ENCODE measurements around the gene LMAN1L.

LMAN1L gene

GRCh38 chr15:74787251-74788041 lies 25.2 kb upstream of the LMAN1L start:
- H3K4me1 ChIP-seq (ENCODE audit: control insufficient read depth in 2 of 2, insufficient read depth in 1 of 2, low read depth in 1 of 2, low read length in 2 of 2), result peaks cover 10 to 22% of the 10 kb centered on the region in 2 donors
- no peaks in the 10 kb centered on the region for H3K27me3 ChIP-seq (ENCODE audit: control insufficient read depth in 3 of 3, insufficient read depth in 3 of 3, low read depth in 1 of 3, low read length in 3 of 3)
- H2BK5ac ChIP-seq (ENCODE audit: low read length), result no peak overlapping the region
- H3K23ac ChIP-seq (ENCODE audit: low read depth, low read length, poor library complexity), result no peak overlapping the region
- peaks cover 18% of the 10 kb centered on the region for H3K79me1 ChIP-seq (ENCODE audit: low read depth, low read length)
- H2BK12ac ChIP-seq (ENCODE audit: low read length), result no peak overlapping the region
- no peak overlapping the region for H4K91ac ChIP-seq (ENCODE audit: low read depth, low read length, poor library complexity)
- no peak overlapping the region for H3K9ac ChIP-seq (ENCODE audit: low read depth, low read length, poor library complexity)
- H3K14ac ChIP-seq (ENCODE audit: low read length), result no peak overlapping the region
- no peak overlapping the region for H2BK15ac ChIP-seq (ENCODE audit: low read length)
- H4K8ac ChIP-seq (ENCODE audit: low read depth, low read length), result no peak overlapping the region
- no peak overlapping the region for H3K27ac ChIP-seq (replicated peaks; ENCODE audit: low read length)
- peaks cover 3 to 28% of the 10 kb centered on the region in 2 donors for H3K36me3 ChIP-seq (replicated peaks in 1 of 2; ENCODE audit: control insufficient read depth in 2 of 2, insufficient read depth in 2 of 2, low read length in 2 of 2)
- H3K9me3 ChIP-seq (replicated peaks in 1 of 2; ENCODE audit: control insufficient read depth in 2 of 2, insufficient read depth in 1 of 2, low read depth in 1 of 2, low read length in 2 of 2), result no peaks in the 10 kb centered on the region
- H3K18ac ChIP-seq (ENCODE audit: low read length), result no peak overlapping the region
- DNase-seq (ENCODE audit: low spot score), result no peak
- H3K4ac ChIP-seq (ENCODE audit: low read length), result no peak overlapping the region
- no peak overlapping the region for H3K4me3 ChIP-seq (ENCODE audit: low read length in 2 of 2)
- no peak overlapping the region for H2AFZ ChIP-seq (ENCODE audit: low read length)
- no peak overlapping the region for H2BK120ac ChIP-seq (ENCODE audit: low read depth, low read length)
- WGBS, 2 donors (ENCODE audit: extremely low coverage in 2 of 2, insufficient read length in 2 of 2, insufficient replicate concordance in 1 of 2), result no CpG with 5 or more reads among the region's 13 CpGs
- H2AK5ac ChIP-seq (ENCODE audit: low read depth, low read length), result no peak overlapping the region
- no peak overlapping the region for H3K4me2 ChIP-seq (ENCODE audit: insufficient read depth, low read length, poor library complexity, severe bottlenecking)

DNA sequence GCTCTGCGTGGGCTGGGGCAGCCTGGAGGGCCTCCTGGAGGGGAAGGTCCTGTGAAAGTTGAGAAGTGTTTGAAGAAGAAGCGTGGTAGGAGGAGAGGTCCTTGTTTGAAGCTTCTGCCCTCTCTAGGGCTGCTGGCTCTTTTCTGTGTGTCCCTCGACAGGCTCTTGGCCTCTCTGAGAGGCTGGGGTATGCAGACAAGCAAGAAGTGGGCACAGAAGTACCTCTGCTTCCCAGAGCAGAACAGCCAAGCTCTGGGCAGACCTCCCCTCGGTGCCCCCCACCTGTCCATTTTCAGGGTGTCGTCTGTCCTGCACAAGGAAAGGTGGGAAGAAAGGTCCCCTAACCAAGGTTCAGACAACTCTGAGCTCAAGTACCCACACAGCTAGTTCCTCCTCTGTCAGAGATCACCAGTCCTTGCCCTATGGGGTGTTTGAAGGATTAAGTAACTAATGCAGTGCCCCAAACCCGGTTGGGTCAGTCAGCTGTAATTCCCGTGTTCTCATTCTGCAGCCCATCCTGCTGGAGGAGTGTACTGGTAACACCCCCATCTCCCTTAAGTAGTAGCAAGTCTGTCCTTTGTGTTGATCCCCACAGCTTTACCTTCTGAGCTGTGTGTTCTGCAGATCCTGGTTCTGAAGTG lies 24.5 kb upstream of the LMAN1L start:
- no peak overlapping the region for H3K18ac ChIP-seq (ENCODE audit: low read length)
- H3K14ac ChIP-seq (ENCODE audit: low read length), result no peak overlapping the region
- H4K91ac ChIP-seq (ENCODE audit: low read depth, low read length, poor library complexity), result no peak overlapping the region
- H2BK5ac ChIP-seq (ENCODE audit: low read length), result no peak overlapping the region
- H3K27me3 ChIP-seq (ENCODE audit: control insufficient read depth in 3 of 3, insufficient read depth in 3 of 3, low read depth in 1 of 3, low read length in 3 of 3), result no peaks in the 10 kb centered on the region
- no peak overlapping the region for H2AFZ ChIP-seq (ENCODE audit: low read length)
- H2AK5ac ChIP-seq (ENCODE audit: low read depth, low read length), result no peak overlapping the region
- no peak overlapping the region for H3K4me3 ChIP-seq (ENCODE audit: low read length in 2 of 2)
- peaks cover 3 to 28% of the 10 kb centered on the region in 2 donors for H3K36me3 ChIP-seq (replicated peaks in 1 of 2; ENCODE audit: control insufficient read depth in 2 of 2, insufficient read depth in 2 of 2, low read length in 2 of 2)
- peaks cover 16 to 24% of the 10 kb centered on the region in 2 donors for H3K4me1 ChIP-seq (ENCODE audit: control insufficient read depth in 2 of 2, insufficient read depth in 1 of 2, low read depth in 1 of 2, low read length in 2 of 2)
- H3K9ac ChIP-seq (ENCODE audit: low read depth, low read length, poor library complexity), result no peak overlapping the region
- H3K9me3 ChIP-seq (replicated peaks in 1 of 2; ENCODE audit: control insufficient read depth in 2 of 2, insufficient read depth in 1 of 2, low read depth in 1 of 2, low read length in 2 of 2), result no peaks in the 10 kb centered on the region
- WGBS, 2 donors (ENCODE audit: extremely low coverage in 2 of 2, insufficient read length in 2 of 2, insufficient replicate concordance in 1 of 2), result no CpG with 5 or more reads among the region's 7 CpGs
- H2BK120ac ChIP-seq (ENCODE audit: low read depth, low read length), result no peak overlapping the region
- H3K4me2 ChIP-seq (ENCODE audit: insufficient read depth, low read length, poor library complexity, severe bottlenecking), result no peak overlapping the region
- no peak overlapping the region for H3K27ac ChIP-seq (replicated peaks; ENCODE audit: low read length)
- no peak overlapping the region for H3K4ac ChIP-seq (ENCODE audit: low read length)
- no peak overlapping the region for H3K23ac ChIP-seq (ENCODE audit: low read depth, low read length, poor library complexity)
- H2BK12ac ChIP-seq (ENCODE audit: low read length), result no peak overlapping the region
- no peak overlapping the region for H2BK15ac ChIP-seq (ENCODE audit: low read length)
- H3K79me1 ChIP-seq (ENCODE audit: low read depth, low read length), result peaks cover 13% of the 10 kb centered on the region
- H4K8ac ChIP-seq (ENCODE audit: low read depth, low read length), result no peak overlapping the region
- DNase-seq (ENCODE audit: low spot score), result no peak

DNA sequence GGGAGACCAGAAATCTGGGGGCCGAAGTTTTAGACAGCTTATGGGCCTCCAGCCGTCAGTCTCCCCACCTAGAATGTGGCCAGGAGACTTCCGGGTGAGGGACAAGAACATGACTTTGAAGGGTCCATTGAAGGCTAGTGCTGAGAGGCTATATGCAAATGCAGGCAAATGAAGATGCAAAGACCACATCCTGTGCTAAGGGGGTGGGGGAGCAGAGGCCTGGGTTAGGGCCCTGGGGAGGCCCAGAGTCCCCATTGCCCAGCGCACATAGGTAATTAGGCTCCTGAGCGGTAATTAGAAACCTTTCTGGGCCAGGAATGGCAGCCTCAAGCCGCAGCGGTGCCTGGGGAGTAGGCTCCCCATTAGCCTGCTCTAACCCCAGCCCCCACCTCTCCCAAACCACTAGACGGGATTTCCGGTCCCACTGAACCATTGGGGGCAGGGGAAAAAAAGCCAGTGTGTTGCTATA lies 23.9 kb upstream of the LMAN1L start:
- no peak overlapping the region for H2AFZ ChIP-seq (ENCODE audit: low read length)

DNA sequence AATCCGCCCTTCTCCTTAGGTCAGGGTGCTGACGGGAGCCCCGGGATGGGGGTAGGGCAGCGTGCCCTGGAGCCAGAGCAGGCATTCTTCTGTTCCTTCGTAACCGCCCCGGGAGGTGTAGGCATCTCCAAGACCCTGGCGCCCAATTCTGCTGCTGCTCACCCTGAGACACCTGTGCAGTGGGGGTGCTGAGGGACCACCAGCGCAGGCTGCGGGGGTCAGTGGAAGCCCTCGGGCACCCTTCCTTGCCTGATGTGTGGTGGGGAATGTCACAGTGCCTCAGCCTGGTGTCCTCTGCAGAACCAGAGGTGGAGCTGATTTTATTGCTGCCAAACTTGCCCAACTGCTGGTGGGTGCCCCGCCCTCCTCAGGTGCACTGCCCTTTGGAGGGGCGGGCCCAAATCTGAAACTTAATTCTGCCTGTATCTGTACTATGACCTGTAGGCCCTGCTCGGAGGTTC lies 23.4 kb upstream of the LMAN1L start:
- H2BK5ac ChIP-seq (ENCODE audit: low read length), result no peak overlapping the region
- H3K27me3 ChIP-seq (ENCODE audit: control insufficient read depth in 3 of 3, insufficient read depth in 3 of 3, low read depth in 1 of 3, low read length in 3 of 3), result no peaks in the 10 kb centered on the region
- H3K23ac ChIP-seq (ENCODE audit: low read depth, low read length, poor library complexity), result peak overlapping the region; percentile 53
- H3K14ac ChIP-seq (ENCODE audit: low read length), result peak overlapping the region; percentile 73
- DNase-seq (ENCODE audit: low spot score), result no peak
- H3K79me1 ChIP-seq (ENCODE audit: low read depth, low read length), result peaks cover 6% of the 10 kb centered on the region
- peaks cover 3 to 28% of the 10 kb centered on the region in 2 donors for H3K36me3 ChIP-seq (replicated peaks in 1 of 2; ENCODE audit: control insufficient read depth in 2 of 2, insufficient read depth in 2 of 2, low read length in 2 of 2)
- peak overlapping the region; percentile 1 for H3K9ac ChIP-seq (ENCODE audit: low read depth, low read length, poor library complexity)
- H2BK120ac ChIP-seq (ENCODE audit: low read depth, low read length), result no peak overlapping the region
- no peak overlapping the region for H3K18ac ChIP-seq (ENCODE audit: low read length)
- no peak overlapping the region for H2AK5ac ChIP-seq (ENCODE audit: low read depth, low read length)
- no peak overlapping the region for H3K4me2 ChIP-seq (ENCODE audit: insufficient read depth, low read length, poor library complexity, severe bottlenecking)
- H2AFZ ChIP-seq (ENCODE audit: low read length), result no peak overlapping the region
- H4K8ac ChIP-seq (ENCODE audit: low read depth, low read length), result no peak overlapping the region
- H2BK15ac ChIP-seq (ENCODE audit: low read length), result no peak overlapping the region
- H3K27ac ChIP-seq (replicated peaks; ENCODE audit: low read length), result no peak overlapping the region
- peaks cover 11 to 20% of the 10 kb centered on the region in 2 donors for H3K4me1 ChIP-seq (ENCODE audit: control insufficient read depth in 2 of 2, insufficient read depth in 1 of 2, low read depth in 1 of 2, low read length in 2 of 2)
- no peak overlapping the region for H2BK12ac ChIP-seq (ENCODE audit: low read length)
- no peak overlapping the region for H3K4me3 ChIP-seq (ENCODE audit: low read length in 2 of 2)
- no peak overlapping the region for H3K4ac ChIP-seq (ENCODE audit: low read length)
- H4K91ac ChIP-seq (ENCODE audit: low read depth, low read length, poor library complexity), result no peak overlapping the region
- H3K9me3 ChIP-seq (replicated peaks in 1 of 2; ENCODE audit: control insufficient read depth in 2 of 2, insufficient read depth in 1 of 2, low read depth in 1 of 2, low read length in 2 of 2), result no peaks in the 10 kb centered on the region
- WGBS, 2 donors (ENCODE audit: extremely low coverage in 2 of 2, insufficient read length in 2 of 2, insufficient replicate concordance in 1 of 2), result no CpG with 5 or more reads among the region's 14 CpGs

More for the DNA sequence above, 23.9 kb upstream of the LMAN1L start:
- WGBS, 2 donors (ENCODE audit: extremely low coverage in 2 of 2, insufficient read length in 2 of 2, insufficient replicate concordance in 1 of 2), result no CpG with 5 or more reads among the region's 9 CpGs
- Histone ChIP-seq H4K91ac (ENCODE audit: low read depth, low read length, poor library complexity) (no peak overlapping the region), H4K8ac (ENCODE audit: low read depth, low read length) (no peak overlapping the region), H3K4me3 (ENCODE audit: low read length in 2 of 2) (no peak overlapping the region), H2BK120ac (ENCODE audit: low read depth, low read length) (no peak overlapping the region), H2BK5ac (ENCODE audit: low read length) (no peak overlapping the region), H3K79me1 (ENCODE audit: low read depth, low read length) (peaks cover 9% of the 10 kb centered on the region), H3K23ac (ENCODE audit: low read depth, low read length, poor library complexity) (no peak overlapping the region), H3K4ac (ENCODE audit: low read length) (no peak overlapping the region), H3K4me1 (ENCODE audit: control insufficient read depth in 2 of 2, insufficient read depth in 1 of 2, low read depth in 1 of 2, low read length in 2 of 2) (peaks cover 14 to 22% of the 10 kb centered on the region in 2 donors), H3K18ac (ENCODE audit: low read length) (no peak overlapping the region), H3K27me3 (ENCODE audit: control insufficient read depth in 3 of 3, insufficient read depth in 3 of 3, low read depth in 1 of 3, low read length in 3 of 3) (no peaks in the 10 kb centered on the region), H3K9ac (ENCODE audit: low read depth, low read length, poor library complexity) (no peak overlapping the region), H2AK5ac (ENCODE audit: low read depth, low read length) (no peak overlapping the region), H3K14ac (ENCODE audit: low read length) (no peak overlapping the region), H3K4me2 (ENCODE audit: insufficient read depth, low read length, poor library complexity, severe bottlenecking) (no peak overlapping the region), H2BK15ac (ENCODE audit: low read length) (no peak overlapping the region), H3K27ac (replicated peaks; ENCODE audit: low read length) (no peak overlapping the region), H3K36me3 (replicated peaks in 1 of 2; ENCODE audit: control insufficient read depth in 2 of 2, insufficient read depth in 2 of 2, low read length in 2 of 2) (peaks cover 3 to 28% of the 10 kb centered on the region in 2 donors), H2BK12ac (ENCODE audit: low read length) (no peak overlapping the region), H3K9me3 (replicated peaks in 1 of 2; ENCODE audit: control insufficient read depth in 2 of 2, insufficient read depth in 1 of 2, low read depth in 1 of 2, low read length in 2 of 2) (no peaks in the 10 kb centered on the region)
- no peak for DNase-seq (ENCODE audit: low spot score)
